Endothelial cell of coronary artery (primary cell): ENCODE data around the gene ALPI. TPM values are rescaled to one million over a fixed set of nuclear protein-coding genes. Genes with fewer than 3 reads are reported as not detected.

ENCODE experiments used
- total RNA-seq: library from RNA; depleted of rRNA; stranded (reverse); fragments of >200 nt; gene quantifications from 2 replicates; pipeline ENCODE4 v1.2.3, GENCODE V29; 2014

Gene ALPI
- total RNA-seq = not detected in 2 replicates

DNA sequence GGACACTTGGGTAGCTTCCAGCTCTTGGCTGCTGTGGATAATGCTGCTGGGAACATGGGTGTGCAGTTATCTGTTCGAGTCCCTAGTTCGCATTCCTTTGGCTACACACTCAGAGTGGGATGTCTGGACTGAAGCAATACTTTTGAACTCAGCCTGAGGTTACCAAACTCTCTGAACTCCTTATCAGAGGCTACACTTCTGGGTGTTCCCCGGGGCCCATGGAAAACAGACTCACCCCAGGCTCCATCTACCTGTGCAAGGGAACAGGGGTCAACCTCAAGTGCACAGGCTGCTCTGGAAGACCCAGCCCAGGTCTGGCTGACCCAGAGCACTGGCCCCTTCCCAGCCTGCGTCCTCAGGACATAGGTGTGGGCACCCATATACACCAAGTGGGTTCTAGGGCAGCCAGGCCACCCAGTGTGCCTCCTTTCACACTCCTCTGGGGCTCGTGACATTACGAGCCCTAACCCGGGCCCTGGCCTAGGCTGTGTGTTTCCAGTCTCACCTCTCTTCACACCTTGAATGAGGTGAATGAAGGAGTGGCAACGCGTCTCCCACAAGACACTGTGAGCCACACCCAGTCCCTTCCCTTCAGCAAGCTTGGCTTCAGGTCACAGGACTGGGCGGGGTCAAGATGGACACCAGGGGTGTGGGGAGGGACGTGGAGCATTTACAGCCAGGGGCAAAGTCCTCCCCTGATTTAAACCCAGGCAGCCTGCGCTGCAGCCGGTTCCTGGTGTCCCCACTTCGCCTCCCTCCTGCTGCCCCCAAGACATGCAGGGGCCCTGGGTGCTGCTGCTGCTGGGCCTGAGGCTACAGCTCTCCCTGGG, at the start of gene ALPI:
ALPI (plus strand) TSS at position 728 of the 830 bp plus-strand sequence; CDS start at position 775, 47 bp downstream.

DNA sequence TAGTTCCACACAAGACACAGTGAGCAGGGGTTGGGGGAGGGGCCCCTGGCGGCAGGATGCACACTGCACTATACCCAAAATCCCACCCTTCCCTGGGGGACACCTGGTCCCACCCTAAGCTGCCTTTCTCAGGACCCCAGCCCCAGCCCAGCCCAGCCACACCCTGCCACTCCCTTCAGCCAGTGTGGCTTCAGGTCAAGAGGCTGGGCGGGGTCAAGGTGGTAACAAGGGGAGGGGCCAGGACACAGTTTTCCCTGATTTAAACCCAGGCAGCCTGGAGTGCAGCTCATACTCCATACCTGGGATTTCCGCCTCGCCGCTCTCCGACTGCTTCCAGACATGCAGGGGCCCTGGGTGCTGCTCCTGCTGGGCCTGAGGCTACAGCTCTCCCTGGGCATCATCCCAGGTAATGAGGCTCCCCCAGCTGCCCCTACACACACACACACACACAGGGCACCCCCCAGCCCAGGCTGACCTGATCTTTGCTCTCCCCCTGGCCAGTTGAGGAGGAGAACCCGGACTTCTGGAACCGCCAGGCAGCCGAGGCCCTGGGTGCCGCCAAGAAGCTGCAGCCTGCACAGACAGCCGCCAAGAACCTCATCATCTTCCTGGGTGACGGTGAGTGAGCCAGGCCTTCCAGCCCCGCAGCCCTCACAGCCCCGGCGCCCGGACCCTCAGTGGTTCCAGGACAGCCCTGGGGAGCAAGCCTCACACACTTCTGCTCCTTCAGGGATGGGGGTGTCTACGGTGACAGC, 49.2 kb upstream of the ALPI start, which contains the start of gene ALPG:
ALPG (plus strand) TSS at position 289 of the 755 bp plus-strand sequence; CDS start at position 340, 51 bp downstream.

DNA sequence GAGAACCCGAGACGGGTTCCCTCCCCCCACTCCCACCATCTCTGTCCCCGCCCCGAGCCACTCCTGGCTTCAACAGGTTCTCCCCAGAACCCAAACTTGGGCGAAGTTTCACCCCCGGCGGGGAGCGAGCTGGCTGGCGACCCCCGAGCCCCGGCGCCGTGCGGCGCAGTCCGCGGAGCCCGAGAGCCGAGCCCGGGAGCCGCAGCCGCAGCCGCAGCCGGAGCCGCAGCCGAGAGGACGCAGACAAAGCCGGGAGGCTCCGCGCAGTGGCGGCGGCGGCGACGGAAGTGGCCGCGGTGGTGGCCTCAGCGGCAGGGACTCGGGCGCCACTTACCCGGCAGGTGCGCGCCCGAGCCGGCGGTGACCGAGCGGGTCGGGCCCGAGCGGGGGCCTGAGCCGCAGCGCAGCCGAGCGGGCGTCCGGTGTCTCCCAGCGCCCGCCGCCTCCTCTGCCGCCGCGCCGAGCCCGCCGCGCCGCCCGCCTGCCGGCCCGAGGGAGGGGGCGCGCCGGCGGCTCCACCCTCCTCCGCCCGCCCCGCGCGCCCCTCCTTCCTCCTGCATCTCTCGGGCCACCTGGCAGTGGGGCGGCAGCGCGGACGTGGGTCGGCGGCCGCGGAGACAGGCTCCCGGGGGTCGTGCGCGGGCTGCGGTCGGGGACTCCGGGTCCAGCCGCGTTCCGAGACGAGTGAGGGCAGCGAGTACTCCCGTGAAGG, 31.6 kb downstream of the ALPI start, which contains the start of gene ECEL1:
ECEL1 (minus strand) TSS at position 450 of the 712 bp plus-strand sequence. CDS start 1,181 bp downstream, outside the sequence.

Other genes with a start within 250 kb of the ALPI start
- not detected in 2 replicates for gene ALPP, start 77.4 kb upstream of the ALPI start, total RNA-seq
- gene ALPG, start 49.3 kb upstream of the ALPI start, total RNA-seq = not detected in 2 replicates
- gene ECEL1, start 31.7 kb downstream of the ALPI start, total RNA-seq = not detected in 2 replicates
- not detected in 2 replicates for gene PRSS56, start 64.2 kb downstream of the ALPI start, total RNA-seq
- gene CHRND, start 70.0 kb downstream of the ALPI start, total RNA-seq = not detected in 2 replicates
- gene CHRNG, start 83.5 kb downstream of the ALPI start, total RNA-seq = not detected in 2 replicates
- 1.2 and 1.8 TPM in 2 replicates for gene TIGD1, start 94.4 kb downstream of the ALPI start, total RNA-seq
- gene EIF4E2, start 94.5 kb downstream of the ALPI start, total RNA-seq = 185 and 210 TPM in 2 replicates
- 0.47 TPM in 1 of 2 replicates, not detected in the other for gene EFHD1, start 177.5 kb downstream of the ALPI start, total RNA-seq
- 45.2 and 50.8 TPM in 2 replicates for gene GIGYF2, start 241.2 kb downstream of the ALPI start, total RNA-seq